ENCODE results near the gene ERAP2. TPM values are rescaled to one million over a fixed set of nuclear protein-coding genes. Genes with fewer than 3 reads are reported as not detected.

The ERAP2 gene
- total and polyA plus RNA-seq, 2 experiments from 2014 or later, result 1.1 to 1.8 TPM

DNA sequence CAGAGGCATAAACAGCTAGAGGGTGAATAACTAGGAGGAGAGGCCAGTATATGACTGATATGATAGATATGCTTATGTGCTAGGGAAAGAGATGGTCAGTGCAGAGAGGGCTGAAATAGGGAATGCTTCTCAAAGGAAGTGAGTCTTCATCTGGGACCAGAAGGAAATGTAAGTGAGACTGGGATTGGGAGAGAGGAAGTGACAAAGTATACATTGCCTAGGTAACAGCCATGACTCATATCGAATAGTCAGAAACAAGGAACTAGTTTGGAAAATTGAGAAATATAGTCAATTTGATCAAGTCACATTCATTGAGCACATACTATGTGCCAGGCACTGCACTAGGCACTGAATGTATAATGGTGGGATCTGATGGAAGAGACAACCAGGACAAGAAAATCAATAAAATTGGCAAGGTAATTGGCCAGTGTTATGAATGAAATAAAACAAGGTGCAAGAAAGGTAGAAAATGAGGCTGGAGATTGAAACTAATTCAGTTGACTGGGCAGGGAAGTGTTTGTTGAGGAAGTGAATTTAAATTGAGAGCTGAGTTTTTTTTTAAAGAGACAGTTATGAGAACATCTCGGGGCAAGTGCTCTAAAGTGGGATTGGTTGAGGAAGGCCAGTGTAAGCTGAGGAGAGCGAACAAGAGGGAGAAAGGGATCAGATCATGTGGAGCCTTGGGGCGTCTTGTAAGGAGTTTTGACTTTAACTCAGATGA lies 4.3 kb downstream of the ERAP2 start:
- no peak overlapping the region for H3K9ac ChIP-seq
- in situ Hi-C loops (cut with MboI), result no loop called here
- H3K79me2 ChIP-seq (ENCODE audit: insufficient read depth), result no peaks in the 10 kb centered on the region
- WGBS, 2 experiments (ENCODE audit: low coverage in 1 of 2, low lambda C conversion rate in 2 of 2, missing lambda C conversion rate in 2 of 2), result 69 to 70% methylated on average over 4 of the region's 4 CpGs
- no peaks in the 10 kb centered on the region for H3K9me2 ChIP-seq (ENCODE audit: insufficient read depth)
- H3K4me2 ChIP-seq (ENCODE audit: unreplicated experiment), result no peak overlapping the region
- no peak for TF ChIP-seq EZH2 (IDR thresholded peaks at IDR 0.05; ENCODE audit: insufficient read depth, poor library complexity, severe bottlenecking)
- H3F3A ChIP-seq (ENCODE audit: insufficient read depth), result peaks cover 30% of the 10 kb centered on the region
- H3K4me1 ChIP-seq (ENCODE audit: insufficient read depth), result peaks cover 31% of the 10 kb centered on the region
- H4K20me1 ChIP-seq (ENCODE audit: insufficient read depth), result no peaks in the 10 kb centered on the region
- no peaks in the 10 kb centered on the region for H3K9me3 ChIP-seq (ENCODE audit: low read depth)
- DNase-seq, result peak; percentile 86
- H3K4me3 ChIP-seq, result no peak overlapping the region
- H3K27ac ChIP-seq, result peak overlapping the region; percentile 40
- H3K36me3 ChIP-seq (ENCODE audit: low read depth), result no peaks in the 10 kb centered on the region
- H3K27me3 ChIP-seq (replicated peaks; ENCODE audit: insufficient read depth), result no peaks in the 10 kb centered on the region
- peak overlapping the region; percentile 52 for H2AFZ ChIP-seq

DNA sequence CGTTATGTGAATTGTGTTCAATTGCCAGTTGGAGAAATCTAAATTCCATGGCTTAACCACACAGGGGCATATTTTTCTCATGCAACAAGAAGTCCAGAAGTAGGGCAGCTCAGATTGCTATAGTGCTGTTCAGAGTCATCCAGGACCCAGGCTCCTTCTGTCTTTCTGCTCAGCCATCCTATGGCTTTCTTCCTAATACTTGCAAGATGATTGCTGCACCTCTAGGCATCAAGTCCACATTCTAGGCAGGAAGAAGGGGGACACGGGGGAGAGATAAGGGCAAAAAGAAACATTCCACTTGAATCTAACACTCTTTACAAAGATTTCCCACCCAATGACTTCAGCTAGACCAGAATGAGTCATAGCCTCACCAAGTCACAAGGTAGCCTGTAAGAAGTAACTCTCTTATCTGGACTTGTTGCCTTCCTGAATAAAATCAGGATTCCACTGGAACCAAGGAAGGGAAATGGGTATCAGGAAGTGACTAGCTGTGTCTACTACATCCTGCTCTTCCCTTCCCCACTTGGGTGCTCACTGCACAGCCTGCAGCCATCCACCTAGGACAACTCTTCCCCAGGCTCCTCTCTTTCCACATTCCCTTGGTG lies 5.3 kb downstream of the ERAP2 start:
- H3K9me2 ChIP-seq (ENCODE audit: insufficient read depth), result no peaks in the 10 kb centered on the region
- no peak overlapping the region for H2AFZ ChIP-seq
- peaks cover 31% of the 10 kb centered on the region for H3K4me1 ChIP-seq (ENCODE audit: insufficient read depth)
- H3K4me2 ChIP-seq (ENCODE audit: unreplicated experiment), result no peak overlapping the region
- H3K9me3 ChIP-seq (ENCODE audit: low read depth), result no peaks in the 10 kb centered on the region
- peaks cover 30% of the 10 kb centered on the region for H3F3A ChIP-seq (ENCODE audit: insufficient read depth)
- in situ Hi-C loops (cut with MboI), result no loop called here
- H3K36me3 ChIP-seq (ENCODE audit: low read depth), result no peaks in the 10 kb centered on the region
- H3K27me3 ChIP-seq (replicated peaks; ENCODE audit: insufficient read depth), result no peaks in the 10 kb centered on the region
- DNase-seq, result peak; percentile 66
- H3K4me3 ChIP-seq, result no peak overlapping the region
- TF ChIP-seq EZH2 (IDR thresholded peaks at IDR 0.05; ENCODE audit: insufficient read depth, poor library complexity, severe bottlenecking), result no peak
- no peak for TF ChIP-seq EZH2phosphoT487 (IDR thresholded peaks at IDR 0.05; ENCODE audit: insufficient read depth, low read depth)
- 60 to 81% methylated on average over 2 of the region's 2 CpGs for WGBS, 2 experiments (ENCODE audit: low coverage in 1 of 2, low lambda C conversion rate in 2 of 2, missing lambda C conversion rate in 2 of 2)
- no peak overlapping the region for H3K9ac ChIP-seq
- no peaks in the 10 kb centered on the region for H3K79me2 ChIP-seq (ENCODE audit: insufficient read depth)
- 0 out of 2 replicates have a peak overlapping the region, but pooled peaks have one; percentile 9 for H3K27ac ChIP-seq
- H4K20me1 ChIP-seq (ENCODE audit: insufficient read depth), result no peaks in the 10 kb centered on the region

DNA sequence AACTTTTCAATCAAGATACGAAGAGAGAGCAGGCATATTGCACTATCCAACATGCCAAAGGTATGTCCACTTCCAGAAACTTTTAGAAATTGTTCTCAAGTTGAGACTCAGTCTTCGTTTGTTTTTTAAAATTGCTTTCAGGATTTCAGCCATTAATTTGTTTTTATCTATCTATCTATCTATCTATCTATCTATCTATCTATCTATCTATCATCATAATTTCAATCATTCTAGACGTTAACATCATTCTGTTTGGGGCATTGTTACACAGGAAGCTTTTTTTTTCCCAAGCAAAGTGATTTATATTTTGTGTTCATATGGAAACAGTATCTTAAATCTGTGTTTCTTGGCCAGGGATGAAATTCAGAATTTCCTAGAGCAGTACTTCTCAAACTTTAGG lies 7.6 kb downstream of the ERAP2 start:
- Histone ChIP-seq H4K20me1 (ENCODE audit: insufficient read depth) (no peaks in the 10 kb centered on the region), H3K4me3 (no peak overlapping the region), H3K4me1 (ENCODE audit: insufficient read depth) (peaks cover 22% of the 10 kb centered on the region), H2AFZ (no peak overlapping the region), H3K27ac (no peak overlapping the region), H3K9me3 (ENCODE audit: low read depth) (no peaks in the 10 kb centered on the region), H3K36me3 (ENCODE audit: low read depth) (no peaks in the 10 kb centered on the region), H3K4me2 (ENCODE audit: unreplicated experiment) (no peak overlapping the region), H3F3A (ENCODE audit: insufficient read depth) (peaks cover 30% of the 10 kb centered on the region), H3K9ac (no peak overlapping the region), H3K27me3 (replicated peaks; ENCODE audit: insufficient read depth) (no peaks in the 10 kb centered on the region), H3K79me2 (ENCODE audit: insufficient read depth) (no peaks in the 10 kb centered on the region), H3K9me2 (ENCODE audit: insufficient read depth) (no peaks in the 10 kb centered on the region)
- no peak for TF ChIP-seq EZH2phosphoT487 (IDR thresholded peaks at IDR 0.05; ENCODE audit: insufficient read depth, low read depth)
- TF ChIP-seq EZH2 (IDR thresholded peaks at IDR 0.05; ENCODE audit: insufficient read depth, poor library complexity, severe bottlenecking), result no peak
- no peak for DNase-seq
- whole genome bisulfite sequencing, 2 experiments (ENCODE audit: low coverage in 1 of 2, low lambda C conversion rate in 2 of 2, missing lambda C conversion rate in 2 of 2), result 63 to 67% methylated on average over 3 of the region's 3 CpGs
- in situ Hi-C loops (cut with MboI), result no loop called here

DNA sequence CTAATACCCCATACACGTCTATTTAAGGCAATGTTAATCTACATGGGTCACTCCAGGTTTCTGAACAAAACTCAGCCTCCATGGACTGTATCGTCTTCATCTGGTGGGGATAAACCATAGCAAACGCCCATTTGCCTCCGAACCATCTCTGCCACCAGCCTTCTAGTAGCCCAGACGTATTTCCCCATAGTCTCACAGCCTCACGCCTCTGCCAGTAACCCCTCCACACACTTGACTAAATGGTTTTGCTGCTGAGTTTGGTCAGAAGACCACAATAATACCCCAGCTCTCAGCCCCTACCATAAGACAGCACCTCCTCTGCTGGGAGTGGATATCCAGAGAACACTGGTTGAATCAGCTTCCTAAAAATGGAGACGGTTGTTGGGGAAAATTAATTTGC lies 8.7 kb downstream of the ERAP2 start:
- H3K27ac ChIP-seq, result no peak overlapping the region
- in situ Hi-C loops (cut with MboI), result no loop called here
- H2AFZ ChIP-seq, result no peak overlapping the region
- no peaks in the 10 kb centered on the region for H3K27me3 ChIP-seq (replicated peaks; ENCODE audit: insufficient read depth)
- H3F3A ChIP-seq (ENCODE audit: insufficient read depth), result peaks cover 23% of the 10 kb centered on the region
- H3K4me3 ChIP-seq, result no peak overlapping the region
- no peaks in the 10 kb centered on the region for H3K9me2 ChIP-seq (ENCODE audit: insufficient read depth)
- no peaks in the 10 kb centered on the region for H4K20me1 ChIP-seq (ENCODE audit: insufficient read depth)
- H3K79me2 ChIP-seq (ENCODE audit: insufficient read depth), result no peaks in the 10 kb centered on the region
- H3K9ac ChIP-seq, result no peak overlapping the region
- H3K9me3 ChIP-seq (ENCODE audit: low read depth), result no peaks in the 10 kb centered on the region
- H3K4me2 ChIP-seq (ENCODE audit: unreplicated experiment), result no peak overlapping the region
- WGBS, 2 experiments (ENCODE audit: low coverage in 1 of 2, low lambda C conversion rate in 2 of 2, missing lambda C conversion rate in 2 of 2), result 90 to 95% methylated on average over 7 of the region's 7 CpGs
- TF ChIP-seq EZH2 (IDR thresholded peaks at IDR 0.05; ENCODE audit: insufficient read depth, poor library complexity, severe bottlenecking) (no peak), EZH2phosphoT487 (IDR thresholded peaks at IDR 0.05; ENCODE audit: insufficient read depth, low read depth) (no peak)
- DNase-seq, result no peak
- no peaks in the 10 kb centered on the region for H3K36me3 ChIP-seq (ENCODE audit: low read depth)
- peaks cover 21% of the 10 kb centered on the region for H3K4me1 ChIP-seq (ENCODE audit: insufficient read depth)

Data from GM23248 (cell line).